Stimulated activated CD4-positive, alpha-beta T cell treated with anti-CD3 and anti-CD28 coated beads, Interleukin-1b, Interleukin-23, amount 100 ng/mL, for 1 hour (primary cell): ENCODE measurements around the gene JSRP1.

Experiments used
- DNase-seq, 2 donors: peaks; one replicate each; pipeline ENCODE4 v3.0.0-alpha.2; 2020; ENCODE audit warnings: low read depth in 2 of 2

Gene JSRP1

GRCh38 chr19:2246801-2247361 lies 9.3 kb downstream of the JSRP1 start:
- no peak for DNase-seq

- no peak for DNase-seq
These were observed 10.1 kb downstream of the JSRP1 start for GRCh38 chr19:2246014-2246620.

- no peak for DNase-seq
These were observed 10.9 kb downstream of the JSRP1 start for GRCh38 chr19:2245273-2245672.

GRCh38 chr19:2244486-2244885 lies 11.7 kb downstream of the JSRP1 start:
- no peak for DNase-seq

GRCh38 chr19:2244125-2244411 lies 12.1 kb downstream of the JSRP1 start:
- no peak for DNase-seq

GRCh38 chr19:2243274-2244124 lies 12.7 kb downstream of the JSRP1 start:
- DNase-seq: no peak

- DNase-seq: no peak
These were observed 13.4 kb downstream of the JSRP1 start for GRCh38 chr19:2242816-2243215.

- no peak for DNase-seq
These were observed 14.1 kb downstream of the JSRP1 start for GRCh38 chr19:2242092-2242537.

- no peak for DNase-seq
These were observed 15.1 kb downstream of the JSRP1 start for GRCh38 chr19:2240881-2241760.

- no peak for DNase-seq
These were observed 16.1 kb downstream of the JSRP1 start for GRCh38 chr19:2239771-2240770.

- DNase-seq: no peak
These were observed 17.0 kb downstream of the JSRP1 start for GRCh38 chr19:2239173-2239572.

GRCh38 chr19:2237869-2238153 lies 18.4 kb downstream of the JSRP1 start:
- DNase-seq: no peak

GRCh38 chr19:2237051-2237868 lies 19.0 kb downstream of the JSRP1 start:
- DNase-seq: no peak

GRCh38 chr19:2236314-2237050 lies 19.7 kb downstream of the JSRP1 start, which contains the start of the genes PLEKHJ1 and SF3A2:
Gene PLEKHJ1, minus strand, starts transcription at chr19:2236329. Its CDS starts 81 bp downstream, at chr19:2236248.
Gene SF3A2, plus strand, starts transcription at chr19:2236824. Its CDS starts 6,595 bp downstream, at chr19:2243419.
- DNase-seq: peak; percentile 94 to 96

- DNase-seq: no peak
These were observed 20.2 kb downstream of the JSRP1 start for GRCh38 chr19:2236064-2236313.

GRCh38 chr19:2235381-2236063 lies 20.7 kb downstream of the JSRP1 start:
- DNase-seq: no peak

GRCh38 chr19:2234996-2235380 lies 21.2 kb downstream of the JSRP1 start:
- DNase-seq: no peak

GRCh38 chr19:2233601-2234280 lies 22.5 kb downstream of the JSRP1 start:
- no peak for DNase-seq
